ENCODE data around the gene CERK. TPM values are rescaled to one million over a fixed set of nuclear protein-coding genes. Genes with fewer than 3 reads are reported as not detected.

The CERK gene
- total RNA-seq, 2 donors from 2014 or later: 90.7 to 124 TPM

- H3K27me3 Mint-ChIP-seq: no peaks in the 10 kb centered on the region
- ATAC-seq (replicated peaks): no peak
- peaks cover 5% of the 10 kb centered on the region for H3K9me3 Mint-ChIP-seq
- H3K4me1 Mint-ChIP-seq: peaks cover 24% of the 10 kb centered on the region
- H3K27ac Mint-ChIP-seq: peak overlapping the region; percentile 37
- H3K36me3 Mint-ChIP-seq (ENCODE audit: low read depth): peaks cover 42% of the 10 kb centered on the region
- H3K4me3 Mint-ChIP-seq: no peak overlapping the region
Observed at GRCh38 chr22:46758121-46758520, 20.1 kb upstream of the CERK start.

DNA sequence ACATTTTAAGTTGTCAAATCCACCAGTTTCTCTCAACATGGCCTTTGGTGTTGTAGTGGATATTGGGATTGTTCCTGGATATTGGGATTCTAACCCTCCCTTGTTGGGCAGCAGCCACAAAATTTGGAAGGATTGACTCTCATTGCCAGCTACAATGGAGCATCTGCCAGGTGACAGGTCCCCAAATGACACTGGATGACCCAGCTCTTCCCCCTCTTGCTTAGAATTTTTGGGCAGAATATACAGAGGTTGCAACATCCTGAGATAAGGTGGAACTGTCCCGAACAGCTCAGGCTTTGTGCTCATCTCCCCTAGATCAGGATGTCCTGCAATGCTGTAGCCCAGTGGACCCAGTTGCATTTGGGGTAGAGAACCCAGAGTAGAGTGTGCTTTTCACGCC lies 19.1 kb upstream of the CERK start:
- Mint-ChIP-seq H3K27ac (peak overlapping the region; percentile 26), H3K4me1 (peaks cover 24% of the 10 kb centered on the region), H3K4me3 (no peak overlapping the region), H3K27me3 (no peaks in the 10 kb centered on the region), H3K9me3 (peaks cover 5% of the 10 kb centered on the region), H3K36me3 (ENCODE audit: low read depth) (peaks cover 32% of the 10 kb centered on the region)
- no peak for ATAC-seq (replicated peaks)

- Mint-ChIP-seq H3K9me3 (peaks cover 5% of the 10 kb centered on the region), H3K4me1 (peaks cover 22% of the 10 kb centered on the region), H3K27me3 (no peaks in the 10 kb centered on the region), H3K36me3 (ENCODE audit: low read depth) (peaks cover 22% of the 10 kb centered on the region), H3K27ac (peak overlapping the region; percentile 26), H3K4me3 (no peak overlapping the region)
- ATAC-seq (replicated peaks): no peak
Observed at GRCh38 chr22:46756097-46756496, 18.0 kb upstream of the CERK start.

GRCh38 chr22:46755525-46755924 lies 17.5 kb upstream of the CERK start:
- H3K36me3 Mint-ChIP-seq (ENCODE audit: low read depth): peaks cover 16% of the 10 kb centered on the region
- H3K27me3 Mint-ChIP-seq: no peaks in the 10 kb centered on the region
- no peak for ATAC-seq (replicated peaks)
- peaks cover 21% of the 10 kb centered on the region for H3K4me1 Mint-ChIP-seq
- H3K9me3 Mint-ChIP-seq: peaks cover 5% of the 10 kb centered on the region
- no peak overlapping the region for H3K27ac Mint-ChIP-seq
- H3K4me3 Mint-ChIP-seq: no peak overlapping the region

DNA sequence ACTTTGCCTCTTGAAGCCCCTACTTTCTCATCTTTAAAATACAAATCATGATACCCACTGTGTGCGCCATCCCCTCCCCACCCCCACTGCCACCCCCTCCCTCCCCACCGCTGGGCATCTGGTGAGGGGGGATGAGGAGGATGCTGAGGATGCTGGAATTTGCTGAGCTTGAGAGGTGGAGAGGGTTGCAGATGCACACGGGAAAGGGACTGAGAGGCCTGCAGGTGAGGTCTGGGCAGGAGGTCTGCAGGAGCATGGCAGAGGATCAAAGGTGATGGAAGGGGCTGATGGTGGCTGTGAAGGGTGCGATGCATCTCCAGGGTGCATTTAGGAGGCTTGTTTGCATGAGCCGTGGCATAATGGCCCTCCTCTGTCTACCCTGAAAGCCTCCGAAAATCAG lies 16.8 kb upstream of the CERK start:
- Mint-ChIP-seq H3K4me1 (peaks cover 28% of the 10 kb centered on the region), H3K9me3 (peaks cover 5% of the 10 kb centered on the region), H3K36me3 (ENCODE audit: low read depth) (peaks cover 9% of the 10 kb centered on the region), H3K27me3 (no peaks in the 10 kb centered on the region), H3K27ac (no peak overlapping the region), H3K4me3 (peak overlapping the region; percentile 75)
- ATAC-seq (replicated peaks): no peak

GRCh38 chr22:46754110-46754799 lies 16.2 kb upstream of the CERK start:
- ATAC-seq (replicated peaks): peak; percentile 90

GRCh38 chr22:46753761-46754109 lies 15.7 kb upstream of the CERK start:
- H3K27me3 Mint-ChIP-seq: no peaks in the 10 kb centered on the region
- no peak for ATAC-seq (replicated peaks)
- H3K9me3 Mint-ChIP-seq: peaks cover 5% of the 10 kb centered on the region
- H3K27ac Mint-ChIP-seq: peak overlapping the region; percentile 88
- H3K36me3 Mint-ChIP-seq (ENCODE audit: low read depth): peaks cover 4% of the 10 kb centered on the region
- H3K4me1 Mint-ChIP-seq: peaks cover 36% of the 10 kb centered on the region
- peak overlapping the region; percentile 75 for H3K4me3 Mint-ChIP-seq

More at GRCh38 chr22:46754110-46754799, 16.2 kb upstream of the CERK start:
- peaks cover 8% of the 10 kb centered on the region for H3K36me3 Mint-ChIP-seq (ENCODE audit: low read depth)
- peaks cover 34% of the 10 kb centered on the region for H3K4me1 Mint-ChIP-seq
- no peaks in the 10 kb centered on the region for H3K27me3 Mint-ChIP-seq
- H3K9me3 Mint-ChIP-seq: peaks cover 5% of the 10 kb centered on the region
- H3K4me3 Mint-ChIP-seq: peak overlapping the region; percentile 75
- H3K27ac Mint-ChIP-seq: peak overlapping the region; percentile 88

DNA sequence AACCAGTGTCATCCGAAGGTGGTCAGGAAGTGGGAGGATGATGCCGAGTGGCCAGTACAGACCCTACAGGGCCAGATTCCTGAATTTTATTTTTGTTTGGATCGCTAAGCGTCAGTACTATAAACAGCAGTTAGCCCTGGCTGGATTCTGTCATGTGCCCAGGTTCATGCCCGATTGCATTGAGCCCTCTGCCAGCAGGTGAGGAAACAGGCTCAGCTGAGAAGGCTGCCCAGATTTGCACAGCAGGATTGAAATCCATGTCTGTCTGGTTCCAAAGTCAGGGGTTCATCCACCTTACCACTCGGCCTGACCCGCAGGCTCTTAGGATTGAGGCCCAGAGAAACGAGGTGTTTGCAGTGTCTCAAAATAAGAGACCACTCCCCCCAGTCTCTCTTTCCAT lies 15.3 kb upstream of the CERK start:
- Mint-ChIP-seq H3K9me3 (peaks cover 5% of the 10 kb centered on the region), H3K4me3 (no peak overlapping the region), H3K4me1 (peaks cover 34% of the 10 kb centered on the region), H3K36me3 (ENCODE audit: low read depth) (peaks cover under 1% of the 10 kb centered on the region), H3K27ac (no peak overlapping the region), H3K27me3 (no peaks in the 10 kb centered on the region)
- ATAC-seq (replicated peaks): no peak

DNA sequence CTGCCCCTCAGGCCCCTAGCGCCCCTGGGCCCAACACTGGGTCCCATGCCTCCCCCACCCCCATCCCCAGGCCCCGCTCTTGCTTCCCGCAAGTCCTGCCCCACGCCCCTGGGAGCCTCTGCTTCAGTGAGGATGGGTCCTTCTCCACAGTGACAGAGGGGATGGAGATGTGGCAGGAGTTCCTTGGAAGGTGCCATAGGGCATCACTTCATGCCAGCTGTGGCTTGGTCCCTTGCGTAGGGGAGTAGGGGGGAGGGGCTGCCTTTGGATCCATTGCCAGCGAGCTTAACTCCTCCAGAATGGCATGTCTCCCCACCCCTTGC lies 14.9 kb upstream of the CERK start:
- H3K27me3 Mint-ChIP-seq: no peaks in the 10 kb centered on the region
- no peak overlapping the region for H3K27ac Mint-ChIP-seq
- ATAC-seq (replicated peaks): no peak
- peaks cover 5% of the 10 kb centered on the region for H3K9me3 Mint-ChIP-seq
- peaks cover 33% of the 10 kb centered on the region for H3K4me1 Mint-ChIP-seq
- no peak overlapping the region for H3K4me3 Mint-ChIP-seq
- H3K36me3 Mint-ChIP-seq (ENCODE audit: low read depth): no peaks in the 10 kb centered on the region

DNA sequence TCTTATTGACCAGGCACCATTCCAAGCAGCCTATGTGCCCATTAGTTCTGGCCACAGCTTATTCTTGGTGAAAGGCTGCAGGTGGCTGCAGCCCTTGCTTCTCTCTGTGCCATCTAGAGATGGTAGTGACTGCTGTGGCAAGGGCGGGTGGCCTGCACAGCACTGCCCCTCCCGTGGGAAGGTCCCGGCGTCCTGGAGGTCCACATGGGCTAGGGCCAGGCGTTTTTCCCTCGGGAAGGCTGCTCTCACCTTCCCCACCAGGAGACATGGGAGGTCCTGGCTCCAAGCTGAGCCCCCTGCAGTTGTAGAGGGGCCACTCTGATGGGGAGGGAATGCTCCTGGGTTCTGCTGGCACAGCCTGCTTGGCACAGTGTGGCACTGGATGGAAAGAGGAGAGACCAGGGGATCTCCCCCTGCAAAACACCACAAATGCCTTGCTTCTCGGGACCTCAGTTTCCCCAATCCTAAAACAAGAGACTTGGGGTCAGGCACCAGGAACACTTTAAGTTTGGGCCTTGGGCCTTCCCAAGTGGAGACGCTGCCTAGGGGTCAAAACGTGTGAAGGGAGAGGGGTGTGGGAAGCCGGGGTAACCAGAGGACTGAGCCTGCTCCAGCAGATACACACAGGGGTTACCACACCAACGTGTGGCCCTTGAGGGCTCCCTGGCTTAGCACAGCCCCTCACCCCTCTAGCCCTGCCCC lies 14.4 kb upstream of the CERK start:
- no peak for ATAC-seq (replicated peaks)
- Mint-ChIP-seq H3K27ac (no peak overlapping the region), H3K9me3 (peaks cover 5% of the 10 kb centered on the region), H3K36me3 (ENCODE audit: low read depth) (no peaks in the 10 kb centered on the region), H3K27me3 (no peaks in the 10 kb centered on the region), H3K4me3 (no peak overlapping the region), H3K4me1 (peaks cover 33% of the 10 kb centered on the region)

GRCh38 chr22:46750863-46751443 lies 12.9 kb upstream of the CERK start:
- ATAC-seq (replicated peaks): no peak
- Mint-ChIP-seq H3K4me1 (peaks cover 28% of the 10 kb centered on the region), H3K4me3 (peak overlapping the region; percentile 82), H3K9me3 (no peaks in the 10 kb centered on the region), H3K27me3 (no peaks in the 10 kb centered on the region), H3K27ac (peak overlapping the region; percentile 92), H3K36me3 (ENCODE audit: low read depth) (no peaks in the 10 kb centered on the region)

DNA sequence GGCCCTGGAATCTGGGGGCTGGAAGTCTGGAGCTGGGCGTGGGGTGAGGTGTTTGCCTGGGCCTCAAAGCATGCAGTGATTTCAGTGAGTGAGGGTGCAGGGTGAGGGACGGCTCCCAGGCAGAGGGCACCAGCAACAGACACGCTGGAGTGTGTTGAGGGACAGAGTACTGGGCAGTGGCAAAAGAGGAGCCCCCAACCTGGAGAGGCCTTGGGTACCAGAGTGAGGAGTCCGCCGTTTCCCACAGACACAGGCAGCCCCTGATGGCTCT lies 12.4 kb upstream of the CERK start:
- Mint-ChIP-seq H3K9me3 (no peaks in the 10 kb centered on the region), H3K4me1 (peaks cover 28% of the 10 kb centered on the region), H3K36me3 (ENCODE audit: low read depth) (no peaks in the 10 kb centered on the region), H3K27ac (peak overlapping the region; percentile 92), H3K27me3 (no peaks in the 10 kb centered on the region), H3K4me3 (peak overlapping the region; percentile 82)
- ATAC-seq (replicated peaks): no peak

DNA sequence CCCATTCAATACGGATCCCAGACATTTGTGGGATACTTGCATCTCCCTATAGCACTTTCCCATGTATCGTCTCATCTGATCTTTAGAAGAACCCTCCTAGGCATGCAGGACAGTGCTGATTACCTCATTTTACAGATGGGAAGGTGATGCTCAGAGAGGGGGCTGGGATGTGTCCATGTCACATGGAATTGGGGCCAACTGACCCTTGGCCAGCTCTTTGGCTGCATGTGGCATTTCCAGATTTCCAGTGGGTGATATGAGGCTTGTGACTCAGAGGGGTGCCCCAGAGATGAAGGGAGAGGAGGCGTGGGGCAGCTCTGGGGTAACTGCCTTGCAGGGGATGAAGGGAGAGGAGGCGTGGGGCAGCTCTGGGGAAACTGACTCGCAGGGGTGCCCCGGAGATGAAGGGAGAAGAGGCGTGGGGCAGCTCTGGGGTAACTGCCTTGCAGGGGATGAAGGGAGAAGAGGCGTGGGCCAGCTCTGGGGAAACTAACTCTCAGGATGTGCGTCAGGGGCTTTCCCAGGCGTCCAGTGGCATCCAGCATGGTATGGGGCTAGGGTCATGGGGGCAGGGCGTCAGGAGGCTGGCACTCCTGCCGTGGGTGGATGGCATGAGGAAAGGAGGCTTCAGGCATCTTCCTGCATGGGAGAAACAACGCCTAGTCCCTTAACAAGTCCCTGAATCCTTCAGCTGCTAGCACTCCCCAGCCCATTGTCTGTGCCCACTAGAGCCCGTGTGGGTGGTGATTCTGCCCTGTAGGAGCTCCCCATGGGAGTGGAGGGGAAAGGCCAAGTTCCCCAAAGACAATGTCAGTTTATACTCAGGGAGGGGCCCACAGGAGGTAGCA lies 11.9 kb upstream of the CERK start:
- ATAC-seq (replicated peaks): peak; percentile 36
- peak overlapping the region; percentile 82 for H3K4me3 Mint-ChIP-seq
- no peaks in the 10 kb centered on the region for H3K9me3 Mint-ChIP-seq
- peak overlapping the region; percentile 92 for H3K27ac Mint-ChIP-seq
- peaks cover 28% of the 10 kb centered on the region for H3K4me1 Mint-ChIP-seq
- H3K27me3 Mint-ChIP-seq: no peaks in the 10 kb centered on the region
- no peaks in the 10 kb centered on the region for H3K36me3 Mint-ChIP-seq (ENCODE audit: low read depth)

GRCh38 chr22:46748908-46749675 lies 11.0 kb upstream of the CERK start:
- Mint-ChIP-seq H3K27me3 (no peaks in the 10 kb centered on the region), H3K27ac (peak overlapping the region; percentile 92), H3K4me3 (peak overlapping the region; percentile 82), H3K36me3 (ENCODE audit: low read depth) (no peaks in the 10 kb centered on the region), H3K9me3 (no peaks in the 10 kb centered on the region), H3K4me1 (peaks cover 25% of the 10 kb centered on the region)
- ATAC-seq (replicated peaks): peak; percentile 34
